SK-N-SH treated with all-trans-retinoic acid at 6 μM for 48 hours (cell line): ENCODE measurements around the gene SYNGAP1.
A peak's percentile ranks its signal among the peaks of the same experiment; 100 is the strongest.

ENCODE experiments used
- ATAC-seq: fragments of 200-7000 bp; cut with Tn5 transposase; 3 replicates; pipeline ENCODE4 v1.9.1; 2020; ENCODE audit warnings: mild to moderate bottlenecking, moderate library complexity
- ARNTL ChIP-seq: fragments of 450-650 bp; formaldehyde crosslinking; IDR thresholded peaks from 2 replicates; pipeline ENCODE4 v1.5.0; 2020; ENCODE audit warnings: low read depth, mild to moderate bottlenecking, moderate library complexity, borderline replicate concordance
- BACH2 ChIP-seq: fragments of 250-450 bp; sonication (Bioruptor Pico); IDR thresholded peaks from 2 replicates; pipeline ENCODE4 v1.9.0; 2021; ENCODE audit warnings: mild to moderate bottlenecking, borderline replicate concordance
- CSDC2 ChIP-seq: fragments of 250-450 bp; sonication (Bioruptor Pico); IDR thresholded peaks from 2 replicates; pipeline ENCODE4 v1.5.0; 2020; ENCODE audit warnings: mild to moderate bottlenecking, moderate library complexity
- GLIS3 ChIP-seq: fragments of 250-450 bp; sonication (Bioruptor Pico); IDR thresholded peaks from 2 replicates; pipeline ENCODE4 v1.5.0; 2020; ENCODE audit warnings: mild to moderate bottlenecking, moderate library complexity
- SNAI2 ChIP-seq: fragments of 250-450 bp; sonication (Bioruptor Pico); IDR thresholded peaks from 2 replicates; pipeline ENCODE4 v1.5.0; 2020; ENCODE audit warnings: mild to moderate bottlenecking, moderate library complexity
- TOX ChIP-seq: fragments of 250-450 bp; sonication (Bioruptor Pico); IDR thresholded peaks from 2 replicates; pipeline ENCODE4 v1.8.0; 2021; ENCODE audit warnings: mild to moderate bottlenecking, moderate library complexity, borderline replicate concordance
- ZC3H10 ChIP-seq: fragments of 250-450 bp; sonication (Bioruptor Pico); IDR thresholded peaks from 2 replicates; pipeline ENCODE4 v1.5.1; 2021; ENCODE audit warnings: mild to moderate bottlenecking, moderate library complexity
- ZFP3 ChIP-seq: fragments of 250-450 bp; sonication (Bioruptor Pico); IDR thresholded peaks from 2 replicates; pipeline ENCODE4 v1.5.0; 2020; ENCODE audit warnings: mild to moderate bottlenecking, moderate library complexity
- ZNF70 ChIP-seq: fragments of 450-650 bp; formaldehyde crosslinking; IDR thresholded peaks from 2 replicates; pipeline ENCODE4 v1.5.0; 2020; ENCODE audit warnings: mild to moderate bottlenecking, moderate library complexity
- ZNF8 ChIP-seq: fragments of 450-650 bp; formaldehyde crosslinking; IDR thresholded peaks from 2 replicates; pipeline ENCODE4 v1.5.0; 2020; ENCODE audit warnings: mild to moderate bottlenecking, moderate library complexity
- TF ChIP-seq, protein P1 (sequence below): fragments of 250-450 bp; sonication (Bioruptor Pico); IDR thresholded peaks from 2 replicates; pipeline ENCODE4 v1.5.0; 2020; ENCODE audit warnings: mild to moderate bottlenecking, moderate library complexity
- TF ChIP-seq, protein P2 (sequence below): fragments of 250-450 bp; sonication (Bioruptor Pico); IDR thresholded peaks from 2 replicates; pipeline ENCODE4 v1.5.1; 2020; ENCODE audit warnings: low read depth, mild to moderate bottlenecking, moderate library complexity
- TF ChIP-seq, protein P3 (sequence below): fragments of 250-450 bp; sonication (Bioruptor Pico); IDR thresholded peaks from 2 replicates; pipeline ENCODE4 v1.8.0; 2020; ENCODE audit warnings: mild to moderate bottlenecking, moderate library complexity, borderline replicate concordance
- TF ChIP-seq, protein P4 (sequence below): fragments of 250-450 bp; sonication (Bioruptor Pico); IDR thresholded peaks from 2 replicates; pipeline ENCODE4 v1.5.1; 2021; ENCODE audit warnings: mild to moderate bottlenecking, moderate library complexity

SYNGAP1 gene

DNA sequence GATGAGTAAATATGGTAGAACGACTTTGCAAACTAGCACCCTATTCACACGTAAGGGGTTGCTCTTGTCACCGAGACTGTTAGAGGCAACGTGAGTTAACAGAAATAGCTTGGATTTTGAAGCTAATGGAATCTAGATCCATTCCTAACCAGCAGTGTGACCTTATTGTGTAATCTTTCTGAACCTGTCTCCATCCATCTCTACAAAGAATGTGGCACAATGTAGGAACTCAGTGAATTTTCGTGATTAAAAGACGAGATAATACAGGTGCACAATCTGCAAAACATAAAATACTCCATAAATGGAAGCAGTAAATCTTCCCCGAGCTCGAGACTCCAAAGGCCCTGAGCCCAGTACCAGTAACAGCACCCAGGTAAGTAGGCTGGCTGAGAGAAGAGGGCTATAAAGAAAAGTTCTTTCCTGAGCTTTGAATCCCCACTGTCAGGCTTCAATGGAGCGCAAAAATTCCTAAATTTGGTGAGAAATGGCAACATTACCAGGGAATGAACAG is 29.0 kb upstream of the SYNGAP1 start:
- no peak for ATAC-seq
- TF ChIP-seq ZNF8 = no peak
- TF ChIP-seq BACH2 = 0 out of 2 replicates have a peak, but pooled peaks have one; percentile 44

DNA sequence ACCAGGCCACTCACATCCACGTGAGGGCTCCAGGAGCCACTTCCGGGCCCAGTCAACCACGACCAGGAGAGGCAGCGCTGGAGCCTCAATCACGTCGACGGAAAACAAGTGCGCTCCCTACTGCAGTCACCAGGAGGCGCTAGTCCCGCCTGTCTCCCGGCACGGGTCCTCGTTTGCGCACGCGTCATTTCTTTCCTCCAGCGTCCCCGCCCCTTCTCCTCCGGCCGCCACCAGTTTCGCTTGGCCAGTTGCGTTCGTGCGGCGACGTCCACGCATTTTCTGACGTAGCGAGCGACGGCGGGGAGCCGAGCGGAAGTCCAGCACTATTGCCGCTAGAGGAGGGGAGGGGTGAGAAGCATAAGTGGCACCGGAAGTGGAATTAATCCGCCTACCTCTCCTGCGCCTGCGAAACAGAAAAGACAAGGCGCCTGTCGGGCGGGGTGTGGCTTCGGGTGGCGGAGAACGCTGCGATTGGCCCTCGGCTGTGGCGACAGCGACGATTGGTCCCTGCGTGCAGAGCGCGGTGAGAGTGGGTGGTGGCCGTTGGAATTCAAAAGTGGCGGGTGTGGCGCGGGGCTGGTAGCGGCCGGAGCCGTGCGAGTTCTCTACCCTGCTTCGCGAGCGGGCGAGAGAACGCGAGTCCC is 28.5 kb upstream of the SYNGAP1 start, which contains the start of gene KIFC1:
KIFC1 (plus strand) TSS at position 546 of the 644 bp plus-strand sequence. CDS start 163 bp downstream, outside the sequence.
- TF ChIP-seq ARNTL (CRISPR knock-in tag) = no peak
- TF ChIP-seq CSDC2 (CRISPR knock-in tag) = 0 out of 2 replicates have a peak, but pooled peaks have one; percentile 29
- TF ChIP-seq, all 23 proteins: peak for 1
- peak; percentile 95 for ATAC-seq

DNA sequence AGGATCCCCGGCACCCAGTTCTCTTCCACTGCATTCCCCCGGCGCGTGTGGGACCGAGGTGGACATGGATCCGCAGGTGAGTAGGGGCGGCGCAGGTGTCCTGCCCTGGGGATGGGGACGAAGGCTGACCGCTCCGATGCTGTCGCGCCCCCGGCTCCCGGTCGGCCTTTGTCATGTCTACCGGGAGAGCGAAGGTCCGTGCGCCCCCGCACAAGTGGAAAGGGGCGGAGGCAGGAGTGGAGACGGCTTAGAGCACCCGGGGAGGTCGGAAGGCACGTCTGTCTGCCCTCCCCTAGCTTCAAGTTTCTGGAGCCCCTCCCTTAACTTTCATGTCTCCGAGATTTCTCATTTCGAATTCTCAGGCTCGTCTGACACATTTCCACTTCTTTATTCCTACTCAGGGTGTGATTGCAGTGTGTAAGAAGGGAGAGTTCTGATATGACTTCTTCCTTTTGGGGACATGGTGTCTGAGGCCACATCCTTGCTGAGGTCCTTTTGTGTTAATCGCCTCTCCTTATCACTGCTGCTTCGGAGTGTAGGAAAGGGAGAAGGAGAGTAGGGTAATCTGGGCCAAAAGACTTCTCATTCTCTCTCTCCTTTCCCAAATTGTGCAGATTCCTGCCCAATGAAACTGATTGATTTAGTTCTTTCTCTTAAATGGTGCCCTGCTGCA is 27.8 kb upstream of the SYNGAP1 start:
- ATAC-seq = peak; percentile 23
- TF ChIP-seq, protein P1, sequence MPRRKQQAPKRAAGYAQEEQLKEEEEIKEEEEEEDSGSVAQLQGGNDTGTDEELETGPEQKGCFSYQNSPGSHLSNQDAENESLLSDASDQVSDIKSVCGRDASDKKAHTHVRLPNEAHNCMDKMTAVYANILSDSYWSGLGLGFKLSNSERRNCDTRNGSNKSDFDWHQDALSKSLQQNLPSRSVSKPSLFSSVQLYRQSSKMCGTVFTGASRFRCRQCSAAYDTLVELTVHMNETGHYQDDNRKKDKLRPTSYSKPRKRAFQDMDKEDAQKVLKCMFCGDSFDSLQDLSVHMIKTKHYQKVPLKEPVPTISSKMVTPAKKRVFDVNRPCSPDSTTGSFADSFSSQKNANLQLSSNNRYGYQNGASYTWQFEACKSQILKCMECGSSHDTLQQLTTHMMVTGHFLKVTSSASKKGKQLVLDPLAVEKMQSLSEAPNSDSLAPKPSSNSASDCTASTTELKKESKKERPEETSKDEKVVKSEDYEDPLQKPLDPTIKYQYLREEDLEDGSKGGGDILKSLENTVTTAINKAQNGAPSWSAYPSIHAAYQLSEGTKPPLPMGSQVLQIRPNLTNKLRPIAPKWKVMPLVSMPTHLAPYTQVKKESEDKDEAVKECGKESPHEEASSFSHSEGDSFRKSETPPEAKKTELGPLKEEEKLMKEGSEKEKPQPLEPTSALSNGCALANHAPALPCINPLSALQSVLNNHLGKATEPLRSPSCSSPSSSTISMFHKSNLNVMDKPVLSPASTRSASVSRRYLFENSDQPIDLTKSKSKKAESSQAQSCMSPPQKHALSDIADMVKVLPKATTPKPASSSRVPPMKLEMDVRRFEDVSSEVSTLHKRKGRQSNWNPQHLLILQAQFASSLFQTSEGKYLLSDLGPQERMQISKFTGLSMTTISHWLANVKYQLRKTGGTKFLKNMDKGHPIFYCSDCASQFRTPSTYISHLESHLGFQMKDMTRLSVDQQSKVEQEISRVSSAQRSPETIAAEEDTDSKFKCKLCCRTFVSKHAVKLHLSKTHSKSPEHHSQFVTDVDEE (CRISPR knock-in tag) = 0 out of 2 replicates have a peak, but pooled peaks have one; percentile 20
- TF ChIP-seq, protein P2, sequence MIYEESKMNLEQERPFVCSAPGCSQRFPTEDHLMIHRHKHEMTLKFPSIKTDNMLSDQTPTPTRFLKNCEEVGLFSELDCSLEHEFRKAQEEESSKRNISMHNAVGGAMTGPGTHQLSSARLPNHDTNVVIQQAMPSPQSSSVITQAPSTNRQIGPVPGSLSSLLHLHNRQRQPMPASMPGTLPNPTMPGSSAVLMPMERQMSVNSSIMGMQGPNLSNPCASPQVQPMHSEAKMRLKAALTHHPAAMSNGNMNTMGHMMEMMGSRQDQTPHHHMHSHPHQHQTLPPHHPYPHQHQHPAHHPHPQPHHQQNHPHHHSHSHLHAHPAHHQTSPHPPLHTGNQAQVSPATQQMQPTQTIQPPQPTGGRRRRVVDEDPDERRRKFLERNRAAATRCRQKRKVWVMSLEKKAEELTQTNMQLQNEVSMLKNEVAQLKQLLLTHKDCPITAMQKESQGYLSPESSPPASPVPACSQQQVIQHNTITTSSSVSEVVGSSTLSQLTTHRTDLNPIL (CRISPR knock-in tag) = no peak

DNA sequence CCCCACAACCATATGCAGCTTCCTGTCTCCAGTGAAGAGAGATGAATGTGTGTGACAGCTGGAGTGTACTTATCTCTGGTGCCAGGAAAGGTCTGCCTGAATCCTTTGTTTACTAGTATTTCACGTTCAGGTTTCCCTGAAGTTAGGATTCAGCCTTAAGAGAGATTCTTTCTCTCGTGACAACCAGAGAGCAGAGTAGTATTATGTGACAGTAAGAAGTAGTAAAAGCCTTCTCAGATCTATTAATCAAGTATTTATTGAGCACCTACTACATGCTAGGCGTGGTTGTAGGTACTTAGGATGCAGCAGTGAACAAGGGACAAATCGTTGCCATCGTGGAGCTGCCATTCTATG is 27.3 kb upstream of the SYNGAP1 start:
- ATAC-seq = peak; percentile 3; the same call in 2 of the 3 replicates
- TF ChIP-seq GLIS3 = no peak

DNA sequence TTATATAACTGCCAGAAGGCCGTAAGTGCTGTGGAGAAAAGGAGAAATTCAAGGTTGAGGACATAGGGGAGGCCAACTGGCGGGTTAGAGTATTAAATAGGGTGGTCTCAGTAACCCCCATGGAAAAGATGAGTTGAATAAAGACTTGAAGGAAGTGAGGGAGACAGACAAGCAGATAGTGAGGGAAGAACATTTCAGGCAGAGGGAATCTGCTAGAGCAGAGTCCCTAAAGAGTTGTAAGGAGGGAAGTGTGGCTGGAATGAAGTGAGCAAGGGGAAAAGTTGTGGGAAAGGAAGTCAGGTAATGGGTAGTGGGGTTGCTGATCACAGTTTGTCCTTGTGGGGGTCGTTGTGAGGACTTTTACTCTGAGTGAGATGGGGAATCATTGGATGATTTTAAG is 26.9 kb upstream of the SYNGAP1 start:
- no peak for TF ChIP-seq BACH2
- TF ChIP-seq, protein P3, sequence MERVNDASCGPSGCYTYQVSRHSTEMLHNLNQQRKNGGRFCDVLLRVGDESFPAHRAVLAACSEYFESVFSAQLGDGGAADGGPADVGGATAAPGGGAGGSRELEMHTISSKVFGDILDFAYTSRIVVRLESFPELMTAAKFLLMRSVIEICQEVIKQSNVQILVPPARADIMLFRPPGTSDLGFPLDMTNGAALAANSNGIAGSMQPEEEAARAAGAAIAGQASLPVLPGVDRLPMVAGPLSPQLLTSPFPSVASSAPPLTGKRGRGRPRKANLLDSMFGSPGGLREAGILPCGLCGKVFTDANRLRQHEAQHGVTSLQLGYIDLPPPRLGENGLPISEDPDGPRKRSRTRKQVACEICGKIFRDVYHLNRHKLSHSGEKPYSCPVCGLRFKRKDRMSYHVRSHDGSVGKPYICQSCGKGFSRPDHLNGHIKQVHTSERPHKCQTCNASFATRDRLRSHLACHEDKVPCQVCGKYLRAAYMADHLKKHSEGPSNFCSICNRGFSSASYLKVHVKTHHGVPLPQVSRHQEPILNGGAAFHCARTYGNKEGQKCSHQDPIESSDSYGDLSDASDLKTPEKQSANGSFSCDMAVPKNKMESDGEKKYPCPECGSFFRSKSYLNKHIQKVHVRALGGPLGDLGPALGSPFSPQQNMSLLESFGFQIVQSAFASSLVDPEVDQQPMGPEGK (CRISPR knock-in tag) = no peak
- TF ChIP-seq SNAI2 (CRISPR knock-in tag) = no peak
- TF ChIP-seq TOX = no peak
- TF ChIP-seq, protein P1 (CRISPR knock-in tag) = no peak
- no peak for TF ChIP-seq GLIS3
- TF ChIP-seq, protein P4, sequence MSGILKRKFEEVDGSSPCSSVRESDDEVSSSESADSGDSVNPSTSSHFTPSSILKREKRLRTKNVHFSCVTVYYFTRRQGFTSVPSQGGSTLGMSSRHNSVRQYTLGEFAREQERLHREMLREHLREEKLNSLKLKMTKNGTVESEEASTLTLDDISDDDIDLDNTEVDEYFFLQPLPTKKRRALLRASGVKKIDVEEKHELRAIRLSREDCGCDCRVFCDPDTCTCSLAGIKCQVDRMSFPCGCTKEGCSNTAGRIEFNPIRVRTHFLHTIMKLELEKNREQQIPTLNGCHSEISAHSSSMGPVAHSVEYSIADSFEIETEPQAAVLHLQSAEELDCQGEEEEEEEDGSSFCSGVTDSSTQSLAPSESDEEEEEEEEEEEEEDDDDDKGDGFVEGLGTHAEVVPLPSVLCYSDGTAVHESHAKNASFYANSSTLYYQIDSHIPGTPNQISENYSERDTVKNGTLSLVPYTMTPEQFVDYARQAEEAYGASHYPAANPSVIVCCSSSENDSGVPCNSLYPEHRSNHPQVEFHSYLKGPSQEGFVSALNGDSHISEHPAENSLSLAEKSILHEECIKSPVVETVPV (CRISPR knock-in tag) = no peak
- no peak for TF ChIP-seq ZNF8
- no peak for TF ChIP-seq ZC3H10 (CRISPR knock-in tag)
- no peak for TF ChIP-seq ZNF70
- TF ChIP-seq ZFP3 (CRISPR knock-in tag) = no peak
- no peak for ATAC-seq
